SU-DHL-6 (cell line): Measurements from ENCODE around the gene KRT12.

ENCODE experiments used
- CTCF ChIP-seq: fragments of 200-600 bp; sonication (generic); IDR thresholded peaks from one replicate; pipeline ENCODE4 v1.5.1; 2017; ENCODE audit warnings: antibody characterized with exemption, mild to moderate bottlenecking, low read length, moderate library complexity; ENCODE audit not compliant: insufficient read depth, poor library complexity, severe bottlenecking
- EZH2phosphoT487 ChIP-seq: fragments of 200-600 bp; sonication (generic), shearing (Covaris generic); conservative IDR thresholded peaks from 2 replicates; pipeline ENCODE4 v1.6.1; 2018; ENCODE audit warnings: mild to moderate bottlenecking, antibody characterized with exemption, low read length, moderate library complexity, mixed read lengths

GRCh38 chr17:40857535-40857934, 9.5 kb downstream of the KRT12 start:
- TF ChIP-seq CTCF = no peak
- TF ChIP-seq EZH2phosphoT487 = no peak
